GM23338 (cell line): ENCODE results near the gene SNTG2. TPM values are rescaled to one million over a fixed set of nuclear protein-coding genes. Genes with fewer than 3 reads are reported as not detected.

Experiments used
- ATAC-seq: fragments of 200-7000 bp; cut with Tn5 transposase; 3 replicates; pipeline ENCODE4 v1.9.1; 2020
- DNase-seq: peaks from one replicate; pipeline ENCODE4 v3.0.0-alpha.2; 2015; ENCODE audit warnings: low spot score
- H2AFZ ChIP-seq: fragments of 200-600 bp; sonication (generic); 2 replicates; pipeline ENCODE4 v1.8.0; 2016; ENCODE audit warnings: antibody characterized with exemption, mild to moderate bottlenecking, moderate library complexity
- H3F3A ChIP-seq: fragments of 200-600 bp; sonication (generic); replicated peaks from 2 replicates; pipeline ENCODE4 v1.8.0; 2017; ENCODE audit warnings: antibody characterized with exemption, mixed run types, low read depth
- H3K27ac ChIP-seq: fragments of 200-600 bp; sonication (generic); 2 replicates; pipeline ENCODE4 v1.6.1; 2016; ENCODE audit warnings: low read depth
- H3K27me3 ChIP-seq: fragments of 200-600 bp; sonication (generic); 2 replicates; pipeline ENCODE4 v1.8.0; 2016; ENCODE audit warnings: mild to moderate bottlenecking, mixed run types, moderate library complexity; ENCODE audit not compliant: insufficient read depth
- H3K36me3 ChIP-seq: fragments of 200-600 bp; sonication (generic); 2 replicates; pipeline ENCODE4 v1.8.0; 2016; ENCODE audit warnings: mild to moderate bottlenecking; ENCODE audit not compliant: insufficient read depth
- H3K4me1 ChIP-seq: fragments of 200-600 bp; sonication (generic); 2 replicates; pipeline ENCODE4 v1.8.0; 2016; ENCODE audit warnings: mild to moderate bottlenecking, moderate library complexity; ENCODE audit not compliant: insufficient read depth
- H3K4me2 ChIP-seq: fragments of 200-600 bp; sonication (generic); 2 replicates; pipeline ENCODE4 v1.7.1; 2017; ENCODE audit warnings: mixed run types
- H3K4me3 ChIP-seq: fragments of 200-600 bp; sonication (generic); 2 replicates; pipeline ENCODE4 v1.6.1; 2016; ENCODE audit warnings: mixed run types
- H3K79me2 ChIP-seq: fragments of 200-600 bp; sonication (generic); replicated peaks from 2 replicates; pipeline ENCODE4 v1.8.0; 2017; ENCODE audit warnings: mild to moderate bottlenecking; ENCODE audit not compliant: insufficient read depth
- H3K9me2 ChIP-seq: fragments of 200-600 bp; sonication (generic); 2 replicates; pipeline ENCODE4 v1.8.0; 2017; ENCODE audit not compliant: insufficient read depth
- H4K20me1 ChIP-seq: fragments of 200-600 bp; sonication (generic); replicated peaks from 2 replicates; pipeline ENCODE4 v1.8.0; 2017; ENCODE audit warnings: mild to moderate bottlenecking; ENCODE audit not compliant: insufficient read depth
- H3K27ac Mint-ChIP-seq: 2 replicates; pipeline ENCODE4 v1.8.0; 2020; ENCODE audit warnings: inconsistent platforms, mild to moderate bottlenecking, moderate library complexity, mixed read lengths
- H3K27me3 Mint-ChIP-seq: 3 replicates; pipeline ENCODE4 v1.8.0; 2022; ENCODE audit warnings: low read depth, mild to moderate bottlenecking, moderate library complexity, mixed read lengths, inconsistent platforms; ENCODE audit not compliant: insufficient read depth, poor library complexity
- H3K36me3 Mint-ChIP-seq: 3 replicates; pipeline ENCODE4 v1.8.0; 2021; ENCODE audit warnings: low read depth, mild to moderate bottlenecking, inconsistent platforms, moderate library complexity, mixed read lengths
- H3K4me1 Mint-ChIP-seq: 3 replicates; pipeline ENCODE4 v1.8.0; 2020; ENCODE audit warnings: mild to moderate bottlenecking, inconsistent platforms, mixed read lengths
- H3K4me3 Mint-ChIP-seq: 3 replicates; pipeline ENCODE4 v1.8.0; 2021; ENCODE audit warnings: moderate library complexity, mild to moderate bottlenecking, inconsistent platforms, mixed read lengths
- H3K9me3 Mint-ChIP-seq: 3 replicates; pipeline ENCODE4 v1.8.0; 2020; ENCODE audit warnings: moderate library complexity, mild to moderate bottlenecking, inconsistent platforms, mixed read lengths
- CREB1 ChIP-seq: fragments of 250-450 bp; sonication (Bioruptor Pico); IDR thresholded peaks from 2 replicates; pipeline ENCODE4 v1.5.0; 2020; ENCODE audit warnings: low read depth, mild to moderate bottlenecking, moderate library complexity
- EZH2 ChIP-seq: fragments of 200-600 bp; sonication (generic); IDR thresholded peaks from one replicate; pipeline ENCODE4 v1.8.0; 2017; ENCODE audit warnings: antibody characterized with exemption, mild to moderate bottlenecking, low read depth; ENCODE audit not compliant: unreplicated experiment
- EZH2phosphoT487 ChIP-seq: fragments of 200-600 bp; sonication (generic); IDR thresholded peaks from one replicate; pipeline ENCODE4 v1.8.1; 2018; ENCODE audit warnings: antibody characterized with exemption; ENCODE audit not compliant: unreplicated experiment
- JUNB ChIP-seq: IDR thresholded peaks from one replicate; pipeline ENCODE4 v1.6.1; 2016; ENCODE audit warnings: antibody characterized with exemption; ENCODE audit not compliant: unreplicated experiment
- POLR2AphosphoS5 ChIP-seq: IDR thresholded peaks from 2 replicates; pipeline ENCODE4 v1.6.1; 2016; ENCODE audit warnings: antibody characterized with exemption, low read depth
- STAT1 ChIP-seq: IDR thresholded peaks from one replicate; pipeline ENCODE4 v1.6.1; 2016; ENCODE audit warnings: antibody characterized with exemption; ENCODE audit not compliant: unreplicated experiment
- polyA plus RNA-seq: library from polyadenylated mRNA; unstranded; fragments of >200 nt; fragmentation: Nextera tagmentation; extraction: Ambion mirVana; gene quantifications from 2 replicates; pipeline ENCODE4 v1.2.1, GENCODE V29; 2016
- total RNA-seq: library from RNA; depleted of rRNA; stranded (reverse); fragments of >200 nt; shearing (Covaris generic); gene quantifications from 2 replicates; pipeline ENCODE4 v1.2.3, GENCODE V29; 2014
- TF ChIP-seq, protein P1 (sequence below): IDR thresholded peaks from one replicate; pipeline ENCODE4 v1.6.1; 2018; ENCODE audit warnings: antibody characterized with exemption; ENCODE audit not compliant: unreplicated experiment
- TF ChIP-seq, protein P2 (sequence below): IDR thresholded peaks from 2 replicates; pipeline ENCODE4 v1.6.1; 2016; ENCODE audit warnings: antibody characterized with exemption
- TF ChIP-seq, protein P3 (sequence below): fragments of 250-450 bp; sonication (Bioruptor Pico); IDR thresholded peaks from 2 replicates; pipeline ENCODE4 v1.5.0; 2020; ENCODE audit warnings: mild to moderate bottlenecking, moderate library complexity

The SNTG2 gene
- total and polyA plus RNA-seq, 2 experiments from 2014 or later: 27.5 to 60.4 TPM

DNA sequence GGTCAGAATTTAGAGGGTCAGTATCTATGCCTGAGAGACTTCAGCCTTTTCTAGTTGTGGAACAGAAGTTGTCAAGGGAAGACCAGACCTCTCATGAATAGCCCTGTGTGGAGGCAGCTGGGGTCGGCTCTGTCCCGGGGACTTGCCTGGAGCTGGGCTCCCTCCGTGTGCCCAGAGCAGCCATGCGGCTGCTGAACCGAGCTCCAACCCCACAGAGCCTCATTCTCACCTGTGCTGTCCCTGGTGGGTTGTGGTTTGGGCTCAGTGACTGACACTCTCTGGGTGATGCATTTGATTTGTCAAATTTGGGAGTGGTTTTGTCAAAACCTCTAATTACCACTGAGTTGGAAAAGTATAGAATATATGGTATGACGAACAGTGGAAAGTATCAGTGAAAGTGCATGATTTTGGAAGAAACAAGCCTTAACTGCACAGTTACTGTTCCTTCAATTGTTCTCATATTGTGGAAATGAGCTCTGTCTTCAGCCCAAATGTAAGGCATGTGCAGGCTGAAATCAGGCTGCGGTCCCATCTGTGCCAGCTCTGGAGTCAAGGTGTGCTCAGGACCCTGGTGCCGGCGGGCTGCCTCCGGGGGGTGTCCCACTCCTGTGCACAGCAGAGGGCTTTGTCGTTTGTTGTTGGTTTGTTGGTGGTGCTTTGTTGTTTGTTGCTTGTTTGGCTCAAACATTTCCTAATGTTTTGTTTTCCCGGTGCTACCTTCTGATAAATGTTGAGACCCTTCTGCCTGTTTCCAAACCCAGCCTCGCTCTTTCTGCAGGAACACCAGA lies 200.3 kb downstream of the SNTG2 start:
- no peak overlapping the region for H3K4me3 Mint-ChIP-seq
- no peaks in the 10 kb centered on the region for H3K9me3 Mint-ChIP-seq
- H3K36me3 Mint-ChIP-seq: 0 out of 3 replicates have a peak, but pooled peaks cover 3% of the 10 kb centered on the region
- ATAC-seq: peak; percentile 59
- Histone ChIP-seq H3F3A (no peaks in the 10 kb centered on the region), H3K9me2 (no peaks in the 10 kb centered on the region), H3K4me1 (no peaks in the 10 kb centered on the region), H3K27ac (no peak overlapping the region), H3K79me2 (no peaks in the 10 kb centered on the region), H4K20me1 (no peaks in the 10 kb centered on the region; the same call in 1 of the 2 replicates), H3K27me3 (no peaks in the 10 kb centered on the region), H3K36me3 (no peaks in the 10 kb centered on the region), H3K4me3 (no peak overlapping the region), H3K4me2 (no peak overlapping the region), H2AFZ (no peak overlapping the region)
- DNase-seq: no peak
- H3K27me3 Mint-ChIP-seq: peaks cover 5% of the 10 kb centered on the region
- TF ChIP-seq JUNB (no peak), POLR2AphosphoS5 (no peak)
- no peak overlapping the region; the same call in 1 of the 2 replicates for H3K27ac Mint-ChIP-seq
- H3K4me1 Mint-ChIP-seq: peaks cover 8% of the 10 kb centered on the region; the same call in 2 of the 3 replicates

DNA sequence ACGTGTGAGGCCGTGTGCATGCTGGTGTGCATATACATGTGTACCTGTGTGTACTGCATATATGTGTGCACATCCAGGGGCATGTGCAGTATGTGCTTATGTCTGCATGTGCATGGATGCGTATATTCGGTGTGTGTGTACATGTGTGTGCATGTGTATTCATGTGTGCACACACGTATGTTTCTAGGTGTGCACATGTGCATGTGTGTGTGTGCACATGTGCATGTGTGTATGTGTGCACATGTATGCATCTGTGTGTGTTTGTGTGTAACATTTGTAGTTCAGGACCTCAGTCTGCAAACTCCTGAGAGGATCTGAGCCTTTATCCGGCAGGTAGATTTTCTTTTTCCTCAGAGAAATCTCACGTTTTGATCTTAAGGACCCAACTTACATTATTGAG lies 201.7 kb downstream of the SNTG2 start:
- DNase-seq: no peak
- Histone ChIP-seq H3F3A (no peaks in the 10 kb centered on the region), H3K79me2 (no peaks in the 10 kb centered on the region), H4K20me1 (no peaks in the 10 kb centered on the region; the same call in 1 of the 2 replicates), H3K36me3 (no peaks in the 10 kb centered on the region), H3K4me3 (no peak overlapping the region), H3K27ac (no peak overlapping the region), H3K27me3 (no peaks in the 10 kb centered on the region), H2AFZ (no peak overlapping the region), H3K9me2 (no peaks in the 10 kb centered on the region), H3K4me2 (no peak overlapping the region), H3K4me1 (no peaks in the 10 kb centered on the region)
- no peak for ATAC-seq
- Mint-ChIP-seq H3K9me3 (no peaks in the 10 kb centered on the region), H3K4me1 (peaks cover 8% of the 10 kb centered on the region; the same call in 2 of the 3 replicates), H3K27me3 (peaks cover 5% of the 10 kb centered on the region), H3K4me3 (no peak overlapping the region), H3K27ac (no peak overlapping the region), H3K36me3 (0 out of 3 replicates have a peak, but pooled peaks cover 3% of the 10 kb centered on the region)
- TF ChIP-seq EZH2: no peak
- no peak for TF ChIP-seq CREB1 (CRISPR knock-in tag)
- TF ChIP-seq EZH2phosphoT487: no peak
- TF ChIP-seq POLR2AphosphoS5: no peak
- TF ChIP-seq JUNB: no peak
- TF ChIP-seq, protein P1, sequence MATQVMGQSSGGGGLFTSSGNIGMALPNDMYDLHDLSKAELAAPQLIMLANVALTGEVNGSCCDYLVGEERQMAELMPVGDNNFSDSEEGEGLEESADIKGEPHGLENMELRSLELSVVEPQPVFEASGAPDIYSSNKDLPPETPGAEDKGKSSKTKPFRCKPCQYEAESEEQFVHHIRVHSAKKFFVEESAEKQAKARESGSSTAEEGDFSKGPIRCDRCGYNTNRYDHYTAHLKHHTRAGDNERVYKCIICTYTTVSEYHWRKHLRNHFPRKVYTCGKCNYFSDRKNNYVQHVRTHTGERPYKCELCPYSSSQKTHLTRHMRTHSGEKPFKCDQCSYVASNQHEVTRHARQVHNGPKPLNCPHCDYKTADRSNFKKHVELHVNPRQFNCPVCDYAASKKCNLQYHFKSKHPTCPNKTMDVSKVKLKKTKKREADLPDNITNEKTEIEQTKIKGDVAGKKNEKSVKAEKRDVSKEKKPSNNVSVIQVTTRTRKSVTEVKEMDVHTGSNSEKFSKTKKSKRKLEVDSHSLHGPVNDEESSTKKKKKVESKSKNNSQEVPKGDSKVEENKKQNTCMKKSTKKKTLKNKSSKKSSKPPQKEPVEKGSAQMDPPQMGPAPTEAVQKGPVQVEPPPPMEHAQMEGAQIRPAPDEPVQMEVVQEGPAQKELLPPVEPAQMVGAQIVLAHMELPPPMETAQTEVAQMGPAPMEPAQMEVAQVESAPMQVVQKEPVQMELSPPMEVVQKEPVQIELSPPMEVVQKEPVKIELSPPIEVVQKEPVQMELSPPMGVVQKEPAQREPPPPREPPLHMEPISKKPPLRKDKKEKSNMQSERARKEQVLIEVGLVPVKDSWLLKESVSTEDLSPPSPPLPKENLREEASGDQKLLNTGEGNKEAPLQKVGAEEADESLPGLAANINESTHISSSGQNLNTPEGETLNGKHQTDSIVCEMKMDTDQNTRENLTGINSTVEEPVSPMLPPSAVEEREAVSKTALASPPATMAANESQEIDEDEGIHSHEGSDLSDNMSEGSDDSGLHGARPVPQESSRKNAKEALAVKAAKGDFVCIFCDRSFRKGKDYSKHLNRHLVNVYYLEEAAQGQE: no peak
- TF ChIP-seq, protein P2, sequence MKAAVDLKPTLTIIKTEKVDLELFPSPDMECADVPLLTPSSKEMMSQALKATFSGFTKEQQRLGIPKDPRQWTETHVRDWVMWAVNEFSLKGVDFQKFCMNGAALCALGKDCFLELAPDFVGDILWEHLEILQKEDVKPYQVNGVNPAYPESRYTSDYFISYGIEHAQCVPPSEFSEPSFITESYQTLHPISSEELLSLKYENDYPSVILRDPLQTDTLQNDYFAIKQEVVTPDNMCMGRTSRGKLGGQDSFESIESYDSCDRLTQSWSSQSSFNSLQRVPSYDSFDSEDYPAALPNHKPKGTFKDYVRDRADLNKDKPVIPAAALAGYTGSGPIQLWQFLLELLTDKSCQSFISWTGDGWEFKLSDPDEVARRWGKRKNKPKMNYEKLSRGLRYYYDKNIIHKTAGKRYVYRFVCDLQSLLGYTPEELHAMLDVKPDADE: no peak
- TF ChIP-seq STAT1: no peak
- TF ChIP-seq, protein P3, sequence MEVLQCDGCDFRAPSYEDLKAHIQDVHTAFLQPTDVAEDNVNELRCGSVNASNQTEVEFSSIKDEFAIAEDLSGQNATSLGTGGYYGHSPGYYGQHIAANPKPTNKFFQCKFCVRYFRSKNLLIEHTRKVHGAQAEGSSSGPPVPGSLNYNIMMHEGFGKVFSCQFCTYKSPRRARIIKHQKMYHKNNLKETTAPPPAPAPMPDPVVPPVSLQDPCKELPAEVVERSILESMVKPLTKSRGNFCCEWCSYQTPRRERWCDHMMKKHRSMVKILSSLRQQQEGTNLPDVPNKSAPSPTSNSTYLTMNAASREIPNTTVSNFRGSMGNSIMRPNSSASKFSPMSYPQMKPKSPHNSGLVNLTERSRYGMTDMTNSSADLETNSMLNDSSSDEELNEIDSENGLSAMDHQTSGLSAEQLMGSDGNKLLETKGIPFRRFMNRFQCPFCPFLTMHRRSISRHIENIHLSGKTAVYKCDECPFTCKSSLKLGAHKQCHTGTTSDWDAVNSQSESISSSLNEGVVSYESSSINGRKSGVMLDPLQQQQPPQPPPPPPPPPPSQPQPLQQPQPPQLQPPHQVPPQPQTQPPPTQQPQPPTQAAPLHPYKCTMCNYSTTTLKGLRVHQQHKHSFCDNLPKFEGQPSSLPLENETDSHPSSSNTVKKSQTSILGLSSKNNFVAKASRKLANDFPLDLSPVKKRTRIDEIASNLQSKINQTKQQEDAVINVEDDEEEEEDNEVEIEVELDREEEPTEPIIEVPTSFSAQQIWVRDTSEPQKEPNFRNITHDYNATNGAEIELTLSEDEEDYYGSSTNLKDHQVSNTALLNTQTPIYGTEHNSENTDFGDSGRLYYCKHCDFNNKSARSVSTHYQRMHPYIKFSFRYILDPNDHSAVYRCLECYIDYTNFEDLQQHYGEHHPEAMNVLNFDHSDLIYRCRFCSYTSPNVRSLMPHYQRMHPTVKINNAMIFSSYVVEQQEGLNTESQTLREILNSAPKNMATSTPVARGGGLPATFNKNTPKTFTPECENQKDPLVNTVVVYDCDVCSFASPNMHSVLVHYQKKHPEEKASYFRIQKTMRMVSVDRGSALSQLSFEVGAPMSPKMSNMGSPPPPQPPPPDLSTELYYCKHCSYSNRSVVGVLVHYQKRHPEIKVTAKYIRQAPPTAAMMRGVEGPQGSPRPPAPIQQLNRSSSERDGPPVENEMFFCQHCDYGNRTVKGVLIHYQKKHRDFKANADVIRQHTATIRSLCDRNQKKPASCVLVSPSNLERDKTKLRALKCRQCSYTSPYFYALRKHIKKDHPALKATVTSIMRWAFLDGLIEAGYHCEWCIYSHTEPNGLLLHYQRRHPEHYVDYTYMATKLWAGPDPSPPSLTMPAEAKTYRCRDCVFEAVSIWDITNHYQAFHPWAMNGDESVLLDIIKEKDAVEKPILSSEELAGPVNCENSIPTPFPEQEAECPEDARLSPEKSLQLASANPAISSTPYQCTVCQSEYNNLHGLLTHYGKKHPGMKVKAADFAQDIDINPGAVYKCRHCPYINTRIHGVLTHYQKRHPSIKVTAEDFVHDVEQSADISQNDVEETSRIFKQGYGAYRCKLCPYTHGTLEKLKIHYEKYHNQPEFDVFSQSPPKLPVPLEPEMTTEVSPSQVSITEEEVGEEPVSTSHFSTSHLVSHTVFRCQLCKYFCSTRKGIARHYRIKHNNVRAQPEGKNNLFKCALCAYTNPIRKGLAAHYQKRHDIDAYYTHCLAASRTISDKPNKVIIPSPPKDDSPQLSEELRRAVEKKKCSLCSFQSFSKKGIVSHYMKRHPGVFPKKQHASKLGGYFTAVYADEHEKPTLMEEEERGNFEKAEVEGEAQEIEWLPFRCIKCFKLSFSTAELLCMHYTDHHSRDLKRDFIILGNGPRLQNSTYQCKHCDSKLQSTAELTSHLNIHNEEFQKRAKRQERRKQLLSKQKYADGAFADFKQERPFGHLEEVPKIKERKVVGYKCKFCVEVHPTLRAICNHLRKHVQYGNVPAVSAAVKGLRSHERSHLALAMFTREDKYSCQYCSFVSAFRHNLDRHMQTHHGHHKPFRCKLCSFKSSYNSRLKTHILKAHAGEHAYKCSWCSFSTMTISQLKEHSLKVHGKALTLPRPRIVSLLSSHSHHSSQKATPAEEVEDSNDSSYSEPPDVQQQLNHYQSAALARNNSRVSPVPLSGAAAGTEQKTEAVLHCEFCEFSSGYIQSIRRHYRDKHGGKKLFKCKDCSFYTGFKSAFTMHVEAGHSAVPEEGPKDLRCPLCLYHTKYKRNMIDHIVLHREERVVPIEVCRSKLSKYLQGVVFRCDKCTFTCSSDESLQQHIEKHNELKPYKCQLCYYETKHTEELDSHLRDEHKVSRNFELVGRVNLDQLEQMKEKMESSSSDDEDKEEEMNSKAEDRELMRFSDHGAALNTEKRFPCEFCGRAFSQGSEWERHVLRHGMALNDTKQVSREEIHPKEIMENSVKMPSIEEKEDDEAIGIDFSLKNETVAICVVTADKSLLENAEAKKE (CRISPR knock-in tag): no peak
